Smooth muscle cell of bladder (primary cell): ENCODE data around the gene RHOT2. TPM values are rescaled to one million over a fixed set of nuclear protein-coding genes. Genes with fewer than 3 reads are reported as not detected.

Experiments
- total RNA-seq: library from RNA; depleted of rRNA; stranded (reverse); fragments of >200 nt; gene quantifications from 2 replicates; pipeline ENCODE4 v1.2.3, GENCODE V29; 2014

RHOT2 gene
- total RNA-seq, 1 donor from 2014 or later: 28.9 TPM

Other genes with a start within 250 kb of the RHOT2 start
- 14.2 and 23.1 TPM in 2 replicates for gene RAB11FIP3, start 242.5 kb upstream of the RHOT2 start, total RNA-seq
- 10.5 and 16.8 TPM in 2 replicates for gene CAPN15, start 140.4 kb upstream of the RHOT2 start, total RNA-seq
- not detected in 2 replicates for gene PRR35, start 107.7 kb upstream of the RHOT2 start, total RNA-seq
- 1.3 and 1.4 TPM in 2 replicates for gene NHLRC4, start 101.1 kb upstream of the RHOT2 start, total RNA-seq
- gene PIGQ, start 98.2 kb upstream of the RHOT2 start, total RNA-seq: 14.8 and 21.6 TPM in 2 replicates
- 7.8 and 10.5 TPM in 2 replicates for gene RAB40C, start 78.1 kb upstream of the RHOT2 start, total RNA-seq
- 0.14 and 0.18 TPM in 2 replicates for gene WFIKKN1, start 37.1 kb upstream of the RHOT2 start, total RNA-seq
- 75.1 and 95.4 TPM in 2 replicates for gene METTL26, start 31.8 kb upstream of the RHOT2 start, total RNA-seq
- 15.2 and 23.0 TPM in 2 replicates for gene MCRIP2, start 26.3 kb upstream of the RHOT2 start, total RNA-seq
- gene WDR90, start 18.8 kb upstream of the RHOT2 start, total RNA-seq: 4.6 and 8.7 TPM in 2 replicates
- gene RHBDL1, start 7.5 kb downstream of the RHOT2 start, total RNA-seq: 2.7 and 3.7 TPM in 2 replicates
- gene STUB1, start 12.3 kb downstream of the RHOT2 start, total RNA-seq: 143 and 151 TPM in 2 replicates
- 28.0 and 31.2 TPM in 2 replicates for gene JMJD8, start 16.2 kb downstream of the RHOT2 start, total RNA-seq
- 2.3 and 4.3 TPM in 2 replicates for gene WDR24, start 22.3 kb downstream of the RHOT2 start, total RNA-seq
- gene FBXL16, start 37.7 kb downstream of the RHOT2 start, total RNA-seq: not detected in 2 replicates
- 71.1 and 88.5 TPM in 2 replicates for gene METRN, start 47.0 kb downstream of the RHOT2 start, total RNA-seq
- 23.8 and 25.4 TPM in 2 replicates for gene ANTKMT, start 53.0 kb downstream of the RHOT2 start, total RNA-seq
- gene CCDC78, start 58.3 kb downstream of the RHOT2 start, total RNA-seq: 1.1 and 1.7 TPM in 2 replicates
- 12.7 and 15.4 TPM in 2 replicates for gene HAGHL, start 59.0 kb downstream of the RHOT2 start, total RNA-seq
- gene CIAO3, start 72.9 kb downstream of the RHOT2 start, total RNA-seq: 29.3 and 32.7 TPM in 2 replicates
- gene MSLN, start 92.6 kb downstream of the RHOT2 start, total RNA-seq: not detected in 2 replicates
- 12.8 and 17.9 TPM in 2 replicates for gene RPUSD1, start 120.2 kb downstream of the RHOT2 start, total RNA-seq
- gene CHTF18, start 120.5 kb downstream of the RHOT2 start, total RNA-seq: 1.4 and 2.3 TPM in 2 replicates
- not detected in 2 replicates for gene GNG13, start 132.6 kb downstream of the RHOT2 start, total RNA-seq